HEK293 (cell line): Measurements from ENCODE around the gene SUSD4.

Source experiments
- CTCF ChIP-seq: fragments of 450-650 bp; formaldehyde crosslinking; IDR thresholded peaks from 2 replicates; pipeline ENCODE4 v1.5.1; 2016; ENCODE audit warnings: missing biosample characterization, missing genetic modification characterization
- PRDM2 ChIP-seq: fragments of 450-650 bp; formaldehyde crosslinking; IDR thresholded peaks from 2 replicates; pipeline ENCODE4 v1.5.1; 2016; ENCODE audit warnings: missing biosample characterization, missing genetic modification characterization, borderline replicate concordance
- SALL2 ChIP-seq: fragments of 450-650 bp; formaldehyde crosslinking; IDR thresholded peaks from 2 replicates; pipeline ENCODE4 v1.5.0; 2017; ENCODE audit warnings: missing biosample characterization, mild to moderate bottlenecking, missing genetic modification characterization, borderline replicate concordance
- TCF7L2 ChIP-seq: IDR thresholded peaks from 2 replicates; pipeline ENCODE4 v1.6.1; 2011; ENCODE audit warnings: low read depth, mild to moderate bottlenecking, inconsistent platforms, low read length, moderate library complexity, borderline replicate concordance
- ZBTB49 ChIP-seq: fragments of 450-650 bp; formaldehyde crosslinking; IDR thresholded peaks from 2 replicates; pipeline ENCODE4 v1.5.1; 2016; ENCODE audit warnings: missing biosample characterization, missing genetic modification characterization, low read depth
- ZNF175 ChIP-seq: fragments of 450-650 bp; formaldehyde crosslinking; IDR thresholded peaks from 2 replicates; pipeline ENCODE4 v1.5.1; 2016; ENCODE audit warnings: missing biosample characterization, missing genetic modification characterization
- ZNF184 ChIP-seq: fragments of 450-650 bp; IDR thresholded peaks from 2 replicates; pipeline ENCODE4 v1.5.1; 2018; ENCODE audit warnings: missing biosample characterization, mild to moderate bottlenecking, missing genetic modification characterization
- ZNF24 ChIP-seq: fragments of 450-650 bp; formaldehyde crosslinking; IDR thresholded peaks from 2 replicates; pipeline ENCODE4 v1.5.1; 2016; ENCODE audit warnings: missing biosample characterization, missing genetic modification characterization
- ZNF362 ChIP-seq: fragments of 450-650 bp; formaldehyde crosslinking; IDR thresholded peaks from 2 replicates; pipeline ENCODE4 v1.5.1; 2016; ENCODE audit warnings: missing biosample characterization, missing genetic modification characterization
- ZNF426 ChIP-seq: fragments of 450-650 bp; formaldehyde crosslinking; IDR thresholded peaks from 2 replicates; pipeline ENCODE4 v1.5.1; 2017; ENCODE audit warnings: missing biosample characterization, missing genetic modification characterization, mild to moderate bottlenecking, inconsistent platforms, moderate library complexity
- TF ChIP-seq, protein P1 (sequence below): fragments of 450-650 bp; formaldehyde crosslinking; IDR thresholded peaks from 2 replicates; pipeline ENCODE4 v1.5.1; 2016; ENCODE audit warnings: missing biosample characterization, missing genetic modification characterization

DNA sequence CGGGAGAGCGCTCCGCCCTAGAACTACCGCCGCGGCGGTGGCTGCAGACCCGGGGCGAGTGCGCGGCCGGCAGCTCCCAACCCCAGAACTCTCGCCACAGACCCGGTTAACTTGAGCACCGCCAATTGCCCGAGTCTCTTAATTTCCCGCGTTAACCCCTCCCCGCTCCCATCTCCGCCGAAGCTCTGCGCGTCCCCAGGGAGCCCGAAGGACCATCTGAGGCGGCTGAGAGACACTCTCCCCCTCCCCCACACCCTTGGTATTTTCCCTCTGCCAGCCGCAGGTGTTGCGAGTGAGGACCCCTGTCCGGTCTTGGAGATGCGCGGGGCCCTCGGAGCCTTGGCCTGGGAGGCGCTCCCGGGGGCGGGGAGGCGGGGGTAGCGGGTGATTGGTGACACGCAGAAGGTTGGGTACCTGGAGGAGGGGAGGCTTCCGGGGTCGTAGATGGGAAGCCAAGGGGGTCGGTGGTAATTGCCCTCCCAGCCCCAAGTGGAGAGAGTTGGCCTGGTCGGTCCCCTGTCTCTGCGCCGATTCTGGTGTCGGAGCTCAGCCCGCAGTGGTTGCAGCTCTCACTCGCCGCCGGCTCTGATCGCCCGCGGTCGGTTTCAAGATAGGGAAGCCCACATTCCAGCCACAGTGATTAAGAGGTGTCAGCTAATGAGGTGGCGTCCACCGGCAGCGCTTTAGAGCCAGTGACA is 858 bp upstream of the SUSD4 start:
- TF ChIP-seq, protein P1, sequence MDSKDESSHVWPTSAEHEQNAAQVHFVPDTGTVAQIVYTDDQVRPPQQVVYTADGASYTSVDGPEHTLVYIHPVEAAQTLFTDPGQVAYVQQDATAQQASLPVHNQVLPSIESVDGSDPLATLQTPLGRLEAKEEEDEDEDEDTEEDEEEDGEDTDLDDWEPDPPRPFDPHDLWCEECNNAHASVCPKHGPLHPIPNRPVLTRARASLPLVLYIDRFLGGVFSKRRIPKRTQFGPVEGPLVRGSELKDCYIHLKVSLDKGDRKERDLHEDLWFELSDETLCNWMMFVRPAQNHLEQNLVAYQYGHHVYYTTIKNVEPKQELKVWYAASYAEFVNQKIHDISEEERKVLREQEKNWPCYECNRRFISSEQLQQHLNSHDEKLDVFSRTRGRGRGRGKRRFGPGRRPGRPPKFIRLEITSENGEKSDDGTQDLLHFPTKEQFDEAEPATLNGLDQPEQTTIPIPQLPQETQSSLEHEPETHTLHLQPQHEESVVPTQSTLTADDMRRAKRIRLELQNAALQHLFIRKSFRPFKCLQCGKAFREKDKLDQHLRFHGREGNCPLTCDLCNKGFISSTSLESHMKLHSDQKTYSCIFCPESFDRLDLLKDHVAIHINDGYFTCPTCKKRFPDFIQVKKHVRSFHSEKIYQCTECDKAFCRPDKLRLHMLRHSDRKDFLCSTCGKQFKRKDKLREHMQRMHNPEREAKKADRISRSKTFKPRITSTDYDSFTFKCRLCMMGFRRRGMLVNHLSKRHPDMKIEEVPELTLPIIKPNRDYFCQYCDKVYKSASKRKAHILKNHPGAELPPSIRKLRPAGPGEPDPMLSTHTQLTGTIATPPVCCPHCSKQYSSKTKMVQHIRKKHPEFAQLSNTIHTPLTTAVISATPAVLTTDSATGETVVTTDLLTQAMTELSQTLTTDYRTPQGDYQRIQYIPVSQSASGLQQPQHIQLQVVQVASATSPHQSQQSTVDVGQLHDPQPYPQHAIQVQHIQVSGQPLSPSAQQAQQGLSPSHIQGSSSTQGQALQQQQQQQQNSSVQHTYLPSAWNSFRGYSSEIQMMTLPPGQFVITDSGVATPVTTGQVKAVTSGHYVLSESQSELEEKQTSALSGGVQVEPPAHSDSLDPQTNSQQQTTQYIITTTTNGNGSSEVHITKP (tag by site-specific recombination): peak; percentile 87
- TF ChIP-seq ZBTB49 (tag by site-specific recombination): no peak
- no peak; the same call in 1 of the 2 replicates for TF ChIP-seq PRDM2 (tag by site-specific recombination)
- no peak for TF ChIP-seq ZNF184
- TF ChIP-seq ZNF426 (tag by site-specific recombination): no peak
- no peak; the same call in 1 of the 2 replicates for TF ChIP-seq ZNF24 (tag by site-specific recombination)
- TF ChIP-seq SALL2 (tag by site-specific recombination): no peak
- no peak for TF ChIP-seq ZNF175
- TF ChIP-seq CTCF (tag by site-specific recombination): 0 out of 2 replicates have a peak, but pooled peaks have one; percentile 30
- no peak for TF ChIP-seq ZNF362 (tag by site-specific recombination)
- no peak for TF ChIP-seq TCF7L2
